NCI-H345 treated with DMSO at 0.1 percent for 48 hours (cell line): ENCODE data around the gene LTN1.
"Not testable (repeated sequence)": the region's sequence is repeated elsewhere in the genome, so short reads cannot be mapped to it uniquely, and the experiment has no call there.

Experiments used
- DNase-seq: peaks from one replicate; lab custom pipeline; 2025; ENCODE audit not compliant: unreplicated experiment; lab: John Stamatoyannopoulos, UW

Gene LTN1

GRCh38 chr21:28991861-28992525 is 684 bp downstream of the LTN1 start:
- no peak for DNase-seq

- not testable (repeated sequence) for DNase-seq
Measured at GRCh38 chr21:28988146-28988545, 4.5 kb downstream of the LTN1 start.

GRCh38 chr21:28986677-28987076 is 6.0 kb downstream of the LTN1 start:
- DNase-seq = no peak

GRCh38 chr21:28982637-28983036 is 10.0 kb downstream of the LTN1 start:
- no peak for DNase-seq

- no peak for DNase-seq
Measured at GRCh38 chr21:28979092-28979491, 13.6 kb downstream of the LTN1 start.

- DNase-seq = no peak
Measured at GRCh38 chr21:28975397-28975796, 17.3 kb downstream of the LTN1 start.

GRCh38 chr21:28974531-28975227 is 18.0 kb downstream of the LTN1 start:
- no peak for DNase-seq

GRCh38 chr21:28972398-28972797 is 20.3 kb downstream of the LTN1 start:
- DNase-seq = no peak

GRCh38 chr21:28971171-28971570 is 21.5 kb downstream of the LTN1 start:
- DNase-seq = no peak

- DNase-seq = no peak
Measured at GRCh38 chr21:28963831-28964230, 28.8 kb downstream of the LTN1 start.

- no peak for DNase-seq
Measured at GRCh38 chr21:28962465-28962864, 30.2 kb downstream of the LTN1 start.

GRCh38 chr21:28961927-28962326 is 30.8 kb downstream of the LTN1 start:
- DNase-seq = no peak

- no peak for DNase-seq
Measured at GRCh38 chr21:28960245-28960644, 32.4 kb downstream of the LTN1 start.

GRCh38 chr21:28959367-28960099 is 33.1 kb downstream of the LTN1 start:
- DNase-seq = no peak

- no peak for DNase-seq
Measured at GRCh38 chr21:28953247-28953646, 39.4 kb downstream of the LTN1 start.

- no peak for DNase-seq
Measured at GRCh38 chr21:28952686-28953085, 40.0 kb downstream of the LTN1 start.

- no peak for DNase-seq
Measured at GRCh38 chr21:28949318-28949717, 43.4 kb downstream of the LTN1 start.

- no peak for DNase-seq
Measured at GRCh38 chr21:28944296-28944695, 48.4 kb downstream of the LTN1 start.

- no peak for DNase-seq
Measured at GRCh38 chr21:28943631-28944030, 49.0 kb downstream of the LTN1 start.

GRCh38 chr21:28938726-28939125 is 54.0 kb downstream of the LTN1 start:
- no peak for DNase-seq

- no peak for DNase-seq
Measured at GRCh38 chr21:28937737-28938136, 54.9 kb downstream of the LTN1 start.

GRCh38 chr21:28936721-28937120 is 56.0 kb downstream of the LTN1 start:
- no peak for DNase-seq
